SKM-1 (cell line): Measurements from ENCODE around the gene XRCC4.
"Not testable (repeated sequence)": the region's sequence is repeated elsewhere in the genome, so short reads cannot be mapped to it uniquely, and the experiment has no call there.

Source experiments
- DNase-seq: peaks from one replicate; lab custom pipeline; 2025; ENCODE audit not compliant: unreplicated experiment; lab: John Stamatoyannopoulos, UW

Gene XRCC4

DNA sequence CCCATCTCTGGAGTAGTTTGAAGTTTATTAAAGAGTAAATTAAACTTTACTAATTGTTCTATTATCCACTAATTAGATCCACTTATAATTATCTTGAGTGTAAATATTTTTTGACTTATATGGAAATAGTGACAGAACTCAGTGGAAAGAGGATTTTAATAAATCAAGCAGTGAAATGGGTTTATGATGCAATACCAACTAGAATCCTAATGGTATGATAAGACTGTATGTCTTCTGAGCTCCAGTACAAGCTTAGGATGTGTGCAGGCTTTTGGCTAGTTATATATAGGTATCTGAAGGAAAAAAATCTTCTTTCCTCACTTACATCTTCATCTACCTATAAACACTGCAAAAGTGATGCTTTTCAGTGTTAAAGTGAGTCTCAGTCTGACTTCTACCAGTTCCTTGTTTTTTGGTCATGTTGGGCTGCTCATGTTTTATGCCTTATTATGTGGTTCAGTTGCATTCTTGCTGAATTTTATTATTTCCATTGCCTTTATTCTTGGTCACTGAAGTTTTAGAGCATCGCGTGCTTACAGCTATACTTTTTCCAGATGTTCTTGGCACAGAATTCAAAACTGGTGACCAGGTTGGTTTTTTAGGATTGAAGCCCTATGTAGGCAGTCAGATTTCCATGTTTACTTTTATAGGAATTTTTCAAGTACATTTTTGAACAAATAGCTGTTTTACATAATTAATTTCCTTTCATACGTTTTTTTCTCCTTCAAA lies 30.5 kb downstream of the XRCC4 start:
- no peak for DNase-seq

DNA sequence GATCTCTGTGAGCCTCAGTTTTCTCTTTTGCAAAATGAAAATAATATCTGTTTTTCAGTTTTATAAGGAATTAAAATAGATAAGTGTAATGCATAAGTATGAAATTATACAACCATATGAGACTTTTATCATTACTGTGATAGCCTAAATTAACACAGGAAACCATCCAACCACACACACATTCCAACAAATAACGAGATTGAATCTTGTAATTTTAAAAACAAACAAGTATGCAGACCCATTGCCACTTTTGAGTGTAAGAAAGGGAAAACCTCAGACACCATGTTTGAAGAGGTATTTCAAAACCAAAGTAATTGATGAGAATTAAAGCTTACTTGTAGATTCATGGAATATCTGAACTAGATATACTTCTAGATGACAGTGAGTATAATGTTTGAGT lies 32.0 kb downstream of the XRCC4 start:
- DNase-seq, result no peak

DNA sequence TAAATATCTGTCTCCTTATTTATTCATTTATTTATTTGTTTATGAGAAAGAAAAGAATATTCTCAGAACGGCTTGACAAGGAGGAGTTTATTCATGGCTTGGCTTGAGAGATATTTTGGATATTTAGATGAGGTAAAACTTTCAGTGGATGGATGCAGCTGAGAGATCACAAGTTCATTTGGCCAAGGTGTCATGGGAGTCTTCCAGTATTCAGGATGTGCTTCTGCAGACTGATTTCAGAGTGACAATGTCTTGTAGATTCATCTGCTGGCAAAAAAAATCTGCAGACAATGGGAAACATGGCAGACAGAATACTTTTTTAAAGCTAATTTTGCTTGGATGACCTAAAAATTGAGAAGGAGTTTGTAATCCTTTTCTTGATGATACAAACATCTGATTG lies 38.5 kb downstream of the XRCC4 start:
- no peak for DNase-seq

GRCh38 chr5:83118471-83118870 lies 41.1 kb downstream of the XRCC4 start:
- DNase-seq, result no peak

DNA sequence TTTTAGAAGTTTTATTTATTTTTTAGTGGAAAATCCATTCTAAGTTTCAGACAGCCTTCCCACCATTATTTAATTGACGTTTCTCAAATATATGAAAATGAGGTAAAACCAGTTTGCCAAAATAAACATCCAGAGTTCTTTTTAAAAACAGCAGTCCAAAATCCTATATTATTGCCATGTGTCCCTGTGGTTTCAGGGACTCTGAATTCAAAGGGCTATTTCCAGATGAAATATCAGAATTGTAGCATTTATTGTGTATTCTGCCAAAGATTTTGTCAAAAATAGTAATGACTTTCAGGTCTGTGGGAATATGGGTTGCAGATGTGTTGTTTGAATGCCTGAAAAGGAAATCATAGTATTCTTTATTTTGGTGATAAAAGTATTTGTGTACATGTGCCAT lies 41.6 kb downstream of the XRCC4 start:
- DNase-seq, result no peak

DNA sequence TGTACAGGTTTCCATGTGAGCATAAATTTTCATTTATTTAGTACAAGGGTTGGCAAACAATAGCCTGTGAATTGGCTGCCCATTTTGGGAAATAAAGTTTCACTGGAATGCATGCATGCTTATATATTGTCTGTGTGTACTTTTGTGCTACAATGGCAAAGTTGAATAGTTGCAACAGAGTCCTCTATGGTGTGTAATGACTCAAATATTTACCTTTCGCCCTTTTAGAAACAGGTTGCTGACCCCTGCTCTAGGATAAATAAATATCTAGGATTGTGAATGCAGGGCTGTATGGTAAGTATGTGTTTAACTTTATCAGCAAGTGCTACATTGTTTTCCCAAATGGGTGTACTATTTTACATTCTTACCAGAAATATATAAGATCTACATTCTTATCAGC lies 47.2 kb downstream of the XRCC4 start:
- DNase-seq, result no peak

- DNase-seq, result no peak
These were observed 48.2 kb downstream of the XRCC4 start for GRCh38 chr5:83125560-83125959.

DNA sequence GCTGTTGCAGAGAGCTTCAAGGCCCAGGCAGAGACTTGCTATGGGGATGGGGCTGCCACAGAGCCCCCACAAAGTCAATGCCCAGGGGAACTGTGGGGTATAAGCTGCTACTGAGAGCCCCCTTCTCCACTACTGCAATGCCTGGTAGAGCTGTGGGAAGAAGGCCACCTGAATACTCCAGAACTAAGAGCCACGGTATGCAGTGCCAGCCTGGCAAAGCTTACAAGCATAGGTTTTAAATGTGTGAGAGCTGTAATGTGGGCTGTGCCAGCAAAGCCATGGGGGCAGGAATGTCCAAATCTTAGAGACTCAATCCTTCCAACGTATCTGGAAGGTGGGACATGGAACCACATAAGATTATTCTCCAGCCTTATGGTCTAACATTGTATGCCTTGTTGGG lies 49.2 kb downstream of the XRCC4 start:
- no peak for DNase-seq

- DNase-seq, result no peak
These were observed 56.5 kb downstream of the XRCC4 start for GRCh38 chr5:83133797-83134196.

- no peak for DNase-seq
These were observed 65.2 kb downstream of the XRCC4 start for GRCh38 chr5:83142526-83142925.

- no peak for DNase-seq
These were observed 67.9 kb downstream of the XRCC4 start for GRCh38 chr5:83145241-83145640.

GRCh38 chr5:83145882-83146331 lies 68.6 kb downstream of the XRCC4 start:
- DNase-seq, result no peak

- no peak for DNase-seq
These were observed 69.1 kb downstream of the XRCC4 start for GRCh38 chr5:83146441-83146840.

DNA sequence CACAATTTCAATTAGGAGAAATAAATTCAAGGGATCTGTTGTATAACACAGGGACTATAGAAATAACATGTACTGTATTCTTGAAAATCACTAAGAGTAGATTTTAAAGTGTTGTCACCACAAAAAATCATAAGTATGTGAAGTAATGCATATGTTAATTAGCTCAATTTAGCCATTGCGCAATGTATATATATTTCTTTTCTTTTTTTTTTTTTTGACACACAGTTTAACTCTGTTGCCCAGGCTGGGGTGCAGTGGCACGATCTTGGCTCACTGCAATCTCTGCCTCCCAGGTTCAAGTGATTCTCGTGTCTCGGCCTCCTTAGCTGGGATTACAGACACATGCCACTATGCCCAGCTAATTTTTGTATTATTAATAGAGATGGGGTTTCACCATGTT lies 70.2 kb downstream of the XRCC4 start:
- DNase-seq, result no peak

GRCh38 chr5:83148370-83148769 lies 71.0 kb downstream of the XRCC4 start:
- no peak for DNase-seq

DNA sequence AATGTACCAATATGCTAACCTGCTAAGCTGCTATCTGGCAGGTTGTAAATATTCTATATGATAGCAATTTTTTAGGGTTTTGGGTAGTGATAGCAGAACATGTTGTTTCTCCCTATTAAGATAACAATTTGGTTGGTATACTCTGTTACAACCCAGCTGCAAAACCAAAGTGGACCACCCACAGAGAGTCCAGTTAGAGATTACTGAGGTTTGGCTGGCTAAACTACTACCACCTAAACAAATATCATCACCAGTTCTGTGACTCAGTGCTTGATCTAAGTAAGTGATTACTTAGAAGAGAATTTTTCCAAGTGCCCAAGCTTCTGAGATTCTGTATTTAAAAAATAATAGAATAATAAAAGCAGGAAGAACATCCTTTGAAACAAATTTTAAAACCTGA lies 72.3 kb downstream of the XRCC4 start:
- no peak for DNase-seq

DNA sequence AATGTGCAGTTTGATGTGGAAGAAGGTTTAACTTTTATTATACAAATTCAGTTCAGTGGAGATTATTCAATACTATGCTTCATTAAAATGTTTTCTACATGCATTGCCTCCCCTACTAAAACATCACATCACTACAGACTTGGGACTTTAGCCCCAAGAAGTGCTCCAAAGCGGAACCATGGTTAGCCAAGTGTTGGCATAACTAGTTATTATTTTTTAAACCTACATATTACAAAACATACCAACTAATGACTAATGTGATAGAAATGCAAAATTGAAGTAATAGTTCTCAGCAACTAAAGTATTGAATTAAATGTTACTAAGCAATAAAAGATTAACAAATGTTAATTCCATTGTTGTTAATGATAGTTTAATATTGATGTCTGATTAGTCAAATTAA lies 74.5 kb downstream of the XRCC4 start:
- no peak for DNase-seq

DNA sequence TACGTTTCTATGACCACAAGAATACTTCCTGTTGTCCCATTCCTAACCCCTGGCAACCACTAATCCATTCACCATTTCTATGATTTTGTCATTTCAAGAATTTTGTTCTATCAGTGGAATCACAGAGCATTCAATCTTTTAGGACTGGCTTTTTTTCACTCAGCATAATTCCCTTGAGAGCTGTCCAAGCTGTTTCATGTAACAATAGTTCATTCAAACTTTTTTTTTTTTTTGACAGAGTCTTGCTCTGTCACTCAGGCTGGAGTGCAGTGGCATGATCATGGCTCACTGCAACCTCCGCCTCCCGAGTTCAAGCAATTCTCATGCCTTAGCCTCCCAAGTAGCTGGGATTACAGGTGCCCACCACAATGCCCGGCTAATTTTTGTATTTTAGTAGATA lies 75.6 kb downstream of the XRCC4 start:
- DNase-seq, result not testable (repeated sequence)

DNA sequence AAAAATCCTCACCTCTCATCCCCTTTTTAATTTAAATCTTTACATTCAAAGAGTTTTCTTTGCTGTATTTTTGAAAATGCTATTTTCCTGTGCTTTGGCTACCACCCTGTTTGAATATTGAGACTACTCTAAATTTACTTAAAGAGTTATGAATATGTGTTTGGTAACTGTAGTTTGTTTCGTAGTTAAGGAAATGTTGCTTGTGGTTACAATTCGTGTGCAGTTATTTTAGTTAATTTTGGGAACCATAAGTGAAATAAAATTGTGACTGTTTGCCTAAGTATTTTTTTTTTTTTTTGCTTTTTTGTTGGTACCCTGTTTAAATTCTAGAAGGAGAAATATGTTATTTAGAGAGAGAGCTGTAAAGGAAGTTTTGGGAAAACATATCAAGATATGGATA lies 78.7 kb downstream of the XRCC4 start:
- no peak for DNase-seq

DNA sequence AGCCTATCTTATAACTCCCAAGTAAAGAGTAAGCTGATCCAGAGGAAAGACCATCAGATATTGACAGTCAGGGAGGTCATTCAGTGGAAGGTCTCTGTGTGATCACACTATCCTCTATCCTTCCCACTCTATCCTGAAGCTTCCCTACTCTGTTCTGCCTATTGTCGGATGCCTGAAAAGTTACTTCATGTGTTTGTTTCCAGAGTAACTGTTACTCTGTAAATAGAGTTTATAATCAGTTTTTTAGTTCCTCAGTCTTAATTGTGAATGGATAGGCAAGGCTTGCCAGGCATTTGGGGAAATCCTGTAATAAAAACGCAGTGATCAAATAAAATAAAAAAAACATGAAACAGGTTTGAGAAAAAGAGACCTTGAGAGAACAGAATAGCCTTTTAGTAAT lies 79.8 kb downstream of the XRCC4 start:
- DNase-seq, result no peak

DNA sequence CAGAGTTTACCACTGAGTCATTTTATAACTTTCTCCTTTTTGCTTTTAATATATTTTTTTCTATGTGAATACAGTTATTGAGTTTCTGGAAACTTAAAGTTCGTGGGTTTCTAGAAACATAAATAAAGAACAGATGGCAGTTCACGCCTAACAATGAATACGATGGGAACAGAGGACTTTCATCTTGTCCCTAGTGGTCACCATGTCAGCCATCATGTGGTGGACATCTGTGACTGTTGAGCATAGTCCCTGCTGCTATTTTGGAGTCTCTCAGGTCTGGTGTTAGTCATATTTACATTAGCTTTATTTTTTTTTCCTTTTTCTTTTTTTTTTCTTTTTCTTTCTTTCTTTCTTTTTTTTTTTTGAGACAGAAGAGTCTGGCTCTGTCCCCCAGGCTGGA lies 85.3 kb downstream of the XRCC4 start:
- DNase-seq, result no peak

GRCh38 chr5:83167538-83167937 lies 90.2 kb downstream of the XRCC4 start:
- DNase-seq, result no peak

- DNase-seq, result no peak
These were observed 92.4 kb downstream of the XRCC4 start for GRCh38 chr5:83169571-83170337.
